Gastroesophageal sphincter (tissue), 3 donors: ENCODE data around the gene NFYA.

Experiments
- EP300 ChIP-seq: sonication (generic); formaldehyde crosslinking; IDR thresholded peaks from one replicate; pipeline ENCODE4 v1.6.1; 2017; ENCODE audit warnings: antibody characterized with exemption, mild to moderate bottlenecking
- POLR2A ChIP-seq, 2 donors: fragments of 450-650 bp; IDR thresholded peaks; one replicate each; pipeline ENCODE4 v1.6.1; 2017; ENCODE audit warnings: antibody characterized with exemption in 2 of 2, mild to moderate bottlenecking in 2 of 2, moderate library complexity in 1 of 2
- POLR2AphosphoS5 ChIP-seq: sonication (generic); formaldehyde crosslinking; IDR thresholded peaks from one replicate; pipeline ENCODE4 v1.6.1; 2017; ENCODE audit warnings: antibody characterized with exemption
- TF ChIP-seq, protein P1 (sequence below), 4 experiments: fragments of 200-600 bp in 2 of 4; fragments of 450-650 bp in 2 of 4; sonication (generic) in 1 of 4; IDR thresholded peaks; one replicate each; pipeline ENCODE4 v1.5.1; 2017 to 2019; ENCODE audit warnings: antibody characterized with exemption in 4 of 4, mild to moderate bottlenecking in 2 of 4, moderate library complexity in 2 of 4

GRCh38 chr6:41036186-41036585 is 36.6 kb upstream of the NFYA start:
- TF ChIP-seq POLR2AphosphoS5, result no peak
- TF ChIP-seq POLR2A (IDR thresholded peaks at IDR 0.05), result no peak
- TF ChIP-seq, protein P1, sequence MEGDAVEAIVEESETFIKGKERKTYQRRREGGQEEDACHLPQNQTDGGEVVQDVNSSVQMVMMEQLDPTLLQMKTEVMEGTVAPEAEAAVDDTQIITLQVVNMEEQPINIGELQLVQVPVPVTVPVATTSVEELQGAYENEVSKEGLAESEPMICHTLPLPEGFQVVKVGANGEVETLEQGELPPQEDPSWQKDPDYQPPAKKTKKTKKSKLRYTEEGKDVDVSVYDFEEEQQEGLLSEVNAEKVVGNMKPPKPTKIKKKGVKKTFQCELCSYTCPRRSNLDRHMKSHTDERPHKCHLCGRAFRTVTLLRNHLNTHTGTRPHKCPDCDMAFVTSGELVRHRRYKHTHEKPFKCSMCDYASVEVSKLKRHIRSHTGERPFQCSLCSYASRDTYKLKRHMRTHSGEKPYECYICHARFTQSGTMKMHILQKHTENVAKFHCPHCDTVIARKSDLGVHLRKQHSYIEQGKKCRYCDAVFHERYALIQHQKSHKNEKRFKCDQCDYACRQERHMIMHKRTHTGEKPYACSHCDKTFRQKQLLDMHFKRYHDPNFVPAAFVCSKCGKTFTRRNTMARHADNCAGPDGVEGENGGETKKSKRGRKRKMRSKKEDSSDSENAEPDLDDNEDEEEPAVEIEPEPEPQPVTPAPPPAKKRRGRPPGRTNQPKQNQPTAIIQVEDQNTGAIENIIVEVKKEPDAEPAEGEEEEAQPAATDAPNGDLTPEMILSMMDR (IDR thresholded peaks at IDR 0.05), result no peak
- TF ChIP-seq EP300, result no peak
